DND-41 (cell line): ENCODE measurements around the gene RAB11FIP3.

Experiments used
- ATAC-seq: fragments of 200-7000 bp; cut with Tn5 transposase; 3 replicates; pipeline ENCODE4 v1.9.1; 2021; ENCODE audit warnings: low read depth; ENCODE audit not compliant: insufficient read depth
- DNase-seq: peaks from one replicate; pipeline ENCODE4 v3.0.0-alpha.2; 2020
- H2AFZ ChIP-seq: 2 replicates; pipeline ENCODE4 v1.6.0; 2012; ENCODE audit warnings: low read depth, low read length
- H3K27ac ChIP-seq: 2 replicates; pipeline ENCODE4 v1.5.1; 2012; ENCODE audit warnings: low read length, inconsistent platforms
- H3K27me3 ChIP-seq: fragments of 200-600 bp; sonication (generic); 2 replicates; pipeline ENCODE4 v1.6.0; 2012; ENCODE audit warnings: low read length, mild to moderate bottlenecking, inconsistent platforms; ENCODE audit not compliant: insufficient read depth, poor library complexity
- H3K36me3 ChIP-seq: 2 replicates; pipeline ENCODE4 v1.5.1; 2012; ENCODE audit warnings: low read length, inconsistent platforms; ENCODE audit not compliant: insufficient read depth
- H3K4me1 ChIP-seq: 2 replicates; pipeline ENCODE4 v1.5.1; 2012; ENCODE audit warnings: mild to moderate bottlenecking, low read length; ENCODE audit not compliant: insufficient read depth
- H3K4me2 ChIP-seq: 2 replicates; pipeline ENCODE4 v1.6.0; 2012; ENCODE audit warnings: mild to moderate bottlenecking, moderate library complexity, low read length, inconsistent platforms; ENCODE audit not compliant: insufficient read depth
- H3K4me3 ChIP-seq, 2 experiments: fragments of 200-600 bp in 1 of 2; shearing (Covaris generic) in 1 of 2; 2 replicates each; pipeline ENCODE4 v1.5.1; 2012 to 2016; ENCODE audit warnings: inconsistent platforms in 2 of 2, low read length in 2 of 2, mild to moderate bottlenecking in 2 of 2, low read depth in 1 of 2, moderate library complexity in 1 of 2
- H3K79me2 ChIP-seq: 2 replicates; pipeline ENCODE4 v1.6.0; 2012; ENCODE audit warnings: low read length, inconsistent platforms; ENCODE audit not compliant: insufficient read depth
- H3K9ac ChIP-seq: 2 replicates; pipeline ENCODE4 v1.6.0; 2012; ENCODE audit warnings: low read depth, mild to moderate bottlenecking, inconsistent platforms, low read length, moderate library complexity
- H3K9me3 ChIP-seq: 2 replicates; pipeline ENCODE4 v1.5.1; 2012; ENCODE audit warnings: low read length, moderate library complexity, mild to moderate bottlenecking, inconsistent platforms; ENCODE audit not compliant: insufficient read depth, severe bottlenecking
- H4K20me1 ChIP-seq: 2 replicates; pipeline ENCODE4 v1.6.0; 2012; ENCODE audit warnings: low read length; ENCODE audit not compliant: insufficient read depth
- EZH2 ChIP-seq: IDR thresholded peaks from 3 replicates; pipeline ENCODE4 v1.6.1; 2012; ENCODE audit warnings: borderline replicate concordance, low read depth, mild to moderate bottlenecking, moderate library complexity, low read length, inconsistent platforms; ENCODE audit not compliant: severe bottlenecking
- TF ChIP-seq, protein P1 (sequence below): IDR thresholded peaks from 2 replicates; pipeline ENCODE4 v1.5.1; 2012; ENCODE audit warnings: borderline replicate concordance, low read length, moderate library complexity, mild to moderate bottlenecking; ENCODE audit not compliant: poor library complexity, severe bottlenecking; ENCODE audit errors: extremely low read depth

RAB11FIP3 gene

GRCh38 chr16:540645-541340, 115.3 kb downstream of the RAB11FIP3 start:
- Histone ChIP-seq H3K79me2 (peaks cover 89% of the 10 kb centered on the region), H3K36me3 (peaks cover 34% of the 10 kb centered on the region), H3K4me2 (no peak overlapping the region), H3K9ac (no peak overlapping the region), H4K20me1 (peaks cover 88% of the 10 kb centered on the region), H3K4me1 (no peaks in the 10 kb centered on the region), H3K4me3 (no peak overlapping the region), H3K27me3 (no peaks in the 10 kb centered on the region), H2AFZ (no peak overlapping the region), H3K9me3 (no peaks in the 10 kb centered on the region), H3K27ac (no peak overlapping the region)
- no peak for TF ChIP-seq EZH2
- TF ChIP-seq, protein P1, sequence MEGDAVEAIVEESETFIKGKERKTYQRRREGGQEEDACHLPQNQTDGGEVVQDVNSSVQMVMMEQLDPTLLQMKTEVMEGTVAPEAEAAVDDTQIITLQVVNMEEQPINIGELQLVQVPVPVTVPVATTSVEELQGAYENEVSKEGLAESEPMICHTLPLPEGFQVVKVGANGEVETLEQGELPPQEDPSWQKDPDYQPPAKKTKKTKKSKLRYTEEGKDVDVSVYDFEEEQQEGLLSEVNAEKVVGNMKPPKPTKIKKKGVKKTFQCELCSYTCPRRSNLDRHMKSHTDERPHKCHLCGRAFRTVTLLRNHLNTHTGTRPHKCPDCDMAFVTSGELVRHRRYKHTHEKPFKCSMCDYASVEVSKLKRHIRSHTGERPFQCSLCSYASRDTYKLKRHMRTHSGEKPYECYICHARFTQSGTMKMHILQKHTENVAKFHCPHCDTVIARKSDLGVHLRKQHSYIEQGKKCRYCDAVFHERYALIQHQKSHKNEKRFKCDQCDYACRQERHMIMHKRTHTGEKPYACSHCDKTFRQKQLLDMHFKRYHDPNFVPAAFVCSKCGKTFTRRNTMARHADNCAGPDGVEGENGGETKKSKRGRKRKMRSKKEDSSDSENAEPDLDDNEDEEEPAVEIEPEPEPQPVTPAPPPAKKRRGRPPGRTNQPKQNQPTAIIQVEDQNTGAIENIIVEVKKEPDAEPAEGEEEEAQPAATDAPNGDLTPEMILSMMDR = no peak
- DNase-seq (no peak), ATAC-seq (no peak)

- ATAC-seq = no peak
- no peak for DNase-seq
- Histone ChIP-seq H3K9ac (no peak overlapping the region), H4K20me1 (peaks cover 79% of the 10 kb centered on the region), H3K9me3 (no peaks in the 10 kb centered on the region), H2AFZ (no peak overlapping the region), H3K27me3 (no peaks in the 10 kb centered on the region), H3K4me3 (no peak overlapping the region), H3K4me2 (no peak overlapping the region), H3K27ac (no peak overlapping the region), H3K36me3 (peaks cover 29% of the 10 kb centered on the region), H3K79me2 (peaks cover 67% of the 10 kb centered on the region), H3K4me1 (no peaks in the 10 kb centered on the region)
- TF ChIP-seq EZH2 = no peak
- TF ChIP-seq, protein P1 = no peak
Observed at GRCh38 chr16:543301-544164, 118.1 kb downstream of the RAB11FIP3 start.

DNA sequence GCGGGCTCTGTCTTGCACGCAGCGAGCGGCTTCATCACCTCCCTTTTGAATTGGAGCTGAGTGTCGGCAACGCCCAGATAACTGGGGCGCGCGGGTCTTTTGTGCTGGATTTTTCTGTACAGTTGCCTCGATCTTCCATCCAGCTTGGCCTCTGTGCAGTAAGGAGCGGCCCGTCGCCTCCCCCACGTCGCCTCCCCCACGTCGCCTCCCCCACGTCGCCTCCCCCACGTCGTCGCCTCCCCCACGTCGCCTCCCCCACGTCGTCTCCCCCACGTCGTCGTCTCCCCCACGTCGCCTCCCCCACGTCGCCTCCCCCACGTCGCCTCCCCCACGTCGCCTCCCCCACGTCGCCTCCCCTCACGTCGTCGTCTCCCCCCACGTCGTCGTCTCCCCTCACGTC, 119.1 kb downstream of the RAB11FIP3 start:
- Histone ChIP-seq H2AFZ (no peak overlapping the region), H3K27me3 (no peaks in the 10 kb centered on the region), H3K4me2 (no peak overlapping the region), H3K27ac (no peak overlapping the region), H3K9ac (no peak overlapping the region), H3K4me1 (no peaks in the 10 kb centered on the region), H3K9me3 (no peaks in the 10 kb centered on the region), H3K36me3 (peaks cover 33% of the 10 kb centered on the region), H3K4me3 (no peak overlapping the region), H3K79me2 (peaks cover 57% of the 10 kb centered on the region), H4K20me1 (peaks cover 70% of the 10 kb centered on the region)
- no peak for ATAC-seq
- no peak for DNase-seq
- no peak for TF ChIP-seq EZH2
- TF ChIP-seq, protein P1 = no peak
